ENCODE measurements around the gene LRFN3.

GRCh38 chr19:35986664-35987570 lies 50.7 kb downstream of the LRFN3 start:
- TF ChIP-seq, protein P1, sequence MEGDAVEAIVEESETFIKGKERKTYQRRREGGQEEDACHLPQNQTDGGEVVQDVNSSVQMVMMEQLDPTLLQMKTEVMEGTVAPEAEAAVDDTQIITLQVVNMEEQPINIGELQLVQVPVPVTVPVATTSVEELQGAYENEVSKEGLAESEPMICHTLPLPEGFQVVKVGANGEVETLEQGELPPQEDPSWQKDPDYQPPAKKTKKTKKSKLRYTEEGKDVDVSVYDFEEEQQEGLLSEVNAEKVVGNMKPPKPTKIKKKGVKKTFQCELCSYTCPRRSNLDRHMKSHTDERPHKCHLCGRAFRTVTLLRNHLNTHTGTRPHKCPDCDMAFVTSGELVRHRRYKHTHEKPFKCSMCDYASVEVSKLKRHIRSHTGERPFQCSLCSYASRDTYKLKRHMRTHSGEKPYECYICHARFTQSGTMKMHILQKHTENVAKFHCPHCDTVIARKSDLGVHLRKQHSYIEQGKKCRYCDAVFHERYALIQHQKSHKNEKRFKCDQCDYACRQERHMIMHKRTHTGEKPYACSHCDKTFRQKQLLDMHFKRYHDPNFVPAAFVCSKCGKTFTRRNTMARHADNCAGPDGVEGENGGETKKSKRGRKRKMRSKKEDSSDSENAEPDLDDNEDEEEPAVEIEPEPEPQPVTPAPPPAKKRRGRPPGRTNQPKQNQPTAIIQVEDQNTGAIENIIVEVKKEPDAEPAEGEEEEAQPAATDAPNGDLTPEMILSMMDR (conservative IDR thresholded peaks at IDR 0.05), result no peak
- TF ChIP-seq ZFX (IDR thresholded peaks at IDR 0.05), result no peak

Measured in C4-2B (cell line).